Stimulated activated CD8-positive, alpha-beta memory T cell treated with anti-CD3 and anti-CD28 coated beads, Interleukin-7, amount 100 ng/mL, for 1 hour (primary cell): ENCODE data around the gene STARD3.
A peak's percentile ranks its signal among the peaks of the same experiment; 100 is the strongest.
"Not testable (repeated sequence)": the region's sequence is repeated elsewhere in the genome, so short reads cannot be mapped to it uniquely, and the experiment has no call there.

Experiments
- DNase-seq, 2 donors: peaks; one replicate each; pipeline ENCODE4 v3.0.0-alpha.2; 2020; ENCODE audit warnings: low read depth in 2 of 2

Gene STARD3

GRCh38 chr17:39636927-39637736, at the start of gene STARD3:
Gene STARD3 (plus strand): TSS chr17:39637144. CDS start chr17:39653532, 16,388 bp downstream.
- DNase-seq, result peak; percentile 69 to 79

- DNase-seq, result not testable (repeated sequence)
Observed at GRCh38 chr17:39590180-39590579, 46.8 kb upstream of the STARD3 start.

GRCh38 chr17:39591958-39592954, 44.7 kb upstream of the STARD3 start:
- DNase-seq, result no peak

- DNase-seq, result no peak
Observed at GRCh38 chr17:39593371-39593770, 43.6 kb upstream of the STARD3 start.

GRCh38 chr17:39595294-39595693, 41.6 kb upstream of the STARD3 start:
- DNase-seq, result no peak

GRCh38 chr17:39595928-39596510, 40.9 kb upstream of the STARD3 start:
- no peak for DNase-seq

GRCh38 chr17:39596543-39597267, 40.2 kb upstream of the STARD3 start:
- no peak for DNase-seq

- no peak for DNase-seq
Observed at GRCh38 chr17:39597372-39598046, 39.4 kb upstream of the STARD3 start.

GRCh38 chr17:39598047-39598481, 38.9 kb upstream of the STARD3 start:
- DNase-seq, result no peak

- no peak for DNase-seq
Observed at GRCh38 chr17:39598630-39599003, 38.3 kb upstream of the STARD3 start.

GRCh38 chr17:39599004-39599664, 37.8 kb upstream of the STARD3 start:
- DNase-seq, result no peak

GRCh38 chr17:39599665-39600231, 37.2 kb upstream of the STARD3 start:
- no peak for DNase-seq

- DNase-seq, result no peak
Observed at GRCh38 chr17:39600288-39600996, 36.5 kb upstream of the STARD3 start.

GRCh38 chr17:39600997-39601597, 35.8 kb upstream of the STARD3 start:
- no peak for DNase-seq

GRCh38 chr17:39601758-39602532, 35.0 kb upstream of the STARD3 start:
- no peak for DNase-seq

GRCh38 chr17:39602533-39603303, 34.2 kb upstream of the STARD3 start:
- DNase-seq, result no peak

GRCh38 chr17:39603304-39604016, 33.5 kb upstream of the STARD3 start:
- DNase-seq, result no peak
